ENCODE data around the gene FARP1.

- no peak for TF ChIP-seq RCOR1 (conservative IDR thresholded peaks at IDR 0.05; ENCODE audit: low read depth, low read length)
- TF ChIP-seq POLR2A (IDR thresholded peaks at IDR 0.05; ENCODE audit: low read depth, low read length) = no peak
- no peak for TF ChIP-seq RAD21 (IDR thresholded peaks at IDR 0.05; ENCODE audit: insufficient read depth, low read depth, low read length)
- TF ChIP-seq JUND (IDR thresholded peaks at IDR 0.05; ENCODE audit: low read depth, low read length) = no peak
Observed at GRCh38 chr13:98489446-98490194, 346.7 kb downstream of the FARP1 start.
